Measurements from ENCODE around the gene KLF7.

DNA sequence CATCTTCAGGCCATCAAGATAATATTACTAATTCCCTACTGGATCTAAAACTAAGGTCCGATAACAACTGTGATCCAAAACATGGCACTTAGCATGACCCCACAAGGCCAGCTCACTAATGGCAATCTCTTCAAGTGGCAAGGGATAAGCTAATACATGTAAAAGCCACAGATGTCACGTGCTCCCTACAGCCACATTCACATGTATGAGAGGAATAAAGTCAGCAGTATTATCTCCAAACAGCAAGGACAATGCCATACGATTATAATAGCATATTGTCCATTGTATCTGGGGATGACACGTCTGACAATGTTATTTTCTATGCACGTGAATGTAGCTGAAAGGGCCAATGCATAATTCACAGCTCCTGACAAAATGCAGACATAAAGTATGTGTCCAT is 56.0 kb downstream of the KLF7 start:
- TF ChIP-seq, protein P1, sequence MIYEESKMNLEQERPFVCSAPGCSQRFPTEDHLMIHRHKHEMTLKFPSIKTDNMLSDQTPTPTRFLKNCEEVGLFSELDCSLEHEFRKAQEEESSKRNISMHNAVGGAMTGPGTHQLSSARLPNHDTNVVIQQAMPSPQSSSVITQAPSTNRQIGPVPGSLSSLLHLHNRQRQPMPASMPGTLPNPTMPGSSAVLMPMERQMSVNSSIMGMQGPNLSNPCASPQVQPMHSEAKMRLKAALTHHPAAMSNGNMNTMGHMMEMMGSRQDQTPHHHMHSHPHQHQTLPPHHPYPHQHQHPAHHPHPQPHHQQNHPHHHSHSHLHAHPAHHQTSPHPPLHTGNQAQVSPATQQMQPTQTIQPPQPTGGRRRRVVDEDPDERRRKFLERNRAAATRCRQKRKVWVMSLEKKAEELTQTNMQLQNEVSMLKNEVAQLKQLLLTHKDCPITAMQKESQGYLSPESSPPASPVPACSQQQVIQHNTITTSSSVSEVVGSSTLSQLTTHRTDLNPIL (CRISPR knock-in tag; IDR thresholded peaks at IDR 0.05; ENCODE audit: low read depth) = no peak
- TF ChIP-seq ARNTL (CRISPR knock-in tag; IDR thresholded peaks at IDR 0.05; ENCODE audit: borderline replicate concordance, low read depth) = no peak
- no peak for TF ChIP-seq SNAI2 (CRISPR knock-in tag; IDR thresholded peaks at IDR 0.05)
- TF ChIP-seq, protein P2, sequence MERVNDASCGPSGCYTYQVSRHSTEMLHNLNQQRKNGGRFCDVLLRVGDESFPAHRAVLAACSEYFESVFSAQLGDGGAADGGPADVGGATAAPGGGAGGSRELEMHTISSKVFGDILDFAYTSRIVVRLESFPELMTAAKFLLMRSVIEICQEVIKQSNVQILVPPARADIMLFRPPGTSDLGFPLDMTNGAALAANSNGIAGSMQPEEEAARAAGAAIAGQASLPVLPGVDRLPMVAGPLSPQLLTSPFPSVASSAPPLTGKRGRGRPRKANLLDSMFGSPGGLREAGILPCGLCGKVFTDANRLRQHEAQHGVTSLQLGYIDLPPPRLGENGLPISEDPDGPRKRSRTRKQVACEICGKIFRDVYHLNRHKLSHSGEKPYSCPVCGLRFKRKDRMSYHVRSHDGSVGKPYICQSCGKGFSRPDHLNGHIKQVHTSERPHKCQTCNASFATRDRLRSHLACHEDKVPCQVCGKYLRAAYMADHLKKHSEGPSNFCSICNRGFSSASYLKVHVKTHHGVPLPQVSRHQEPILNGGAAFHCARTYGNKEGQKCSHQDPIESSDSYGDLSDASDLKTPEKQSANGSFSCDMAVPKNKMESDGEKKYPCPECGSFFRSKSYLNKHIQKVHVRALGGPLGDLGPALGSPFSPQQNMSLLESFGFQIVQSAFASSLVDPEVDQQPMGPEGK (CRISPR knock-in tag; IDR thresholded peaks at IDR 0.05; ENCODE audit: borderline replicate concordance) = no peak
- TF ChIP-seq OSR1 (CRISPR knock-in tag; IDR thresholded peaks at IDR 0.05) = no peak
